Activated CD4-positive, CD25-positive, alpha-beta regulatory T cell treated with anti-CD3 and anti-CD28 coated beads, Interleukin-2, amount 50 U/mL, for 24 hours (primary cell): ENCODE data around the gene OSBPL8.
A peak's percentile ranks its signal among the peaks of the same experiment; 100 is the strongest.

Experiments used
- ATAC-seq, 2 donors: fragments of 150-1000 bp; cut with Tn5 transposase; one replicate each; pipeline ENCODE4 v1.10.0; 2021; ENCODE audit warnings: mild to moderate bottlenecking in 1 of 2, moderate library complexity in 1 of 2

The OSBPL8 gene, protein sequence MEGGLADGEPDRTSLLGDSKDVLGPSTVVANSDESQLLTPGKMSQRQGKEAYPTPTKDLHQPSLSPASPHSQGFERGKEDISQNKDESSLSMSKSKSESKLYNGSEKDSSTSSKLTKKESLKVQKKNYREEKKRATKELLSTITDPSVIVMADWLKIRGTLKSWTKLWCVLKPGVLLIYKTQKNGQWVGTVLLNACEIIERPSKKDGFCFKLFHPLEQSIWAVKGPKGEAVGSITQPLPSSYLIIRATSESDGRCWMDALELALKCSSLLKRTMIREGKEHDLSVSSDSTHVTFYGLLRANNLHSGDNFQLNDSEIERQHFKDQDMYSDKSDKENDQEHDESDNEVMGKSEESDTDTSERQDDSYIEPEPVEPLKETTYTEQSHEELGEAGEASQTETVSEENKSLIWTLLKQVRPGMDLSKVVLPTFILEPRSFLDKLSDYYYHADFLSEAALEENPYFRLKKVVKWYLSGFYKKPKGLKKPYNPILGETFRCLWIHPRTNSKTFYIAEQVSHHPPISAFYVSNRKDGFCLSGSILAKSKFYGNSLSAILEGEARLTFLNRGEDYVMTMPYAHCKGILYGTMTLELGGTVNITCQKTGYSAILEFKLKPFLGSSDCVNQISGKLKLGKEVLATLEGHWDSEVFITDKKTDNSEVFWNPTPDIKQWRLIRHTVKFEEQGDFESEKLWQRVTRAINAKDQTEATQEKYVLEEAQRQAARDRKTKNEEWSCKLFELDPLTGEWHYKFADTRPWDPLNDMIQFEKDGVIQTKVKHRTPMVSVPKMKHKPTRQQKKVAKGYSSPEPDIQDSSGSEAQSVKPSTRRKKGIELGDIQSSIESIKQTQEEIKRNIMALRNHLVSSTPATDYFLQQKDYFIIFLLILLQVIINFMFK

DNA sequence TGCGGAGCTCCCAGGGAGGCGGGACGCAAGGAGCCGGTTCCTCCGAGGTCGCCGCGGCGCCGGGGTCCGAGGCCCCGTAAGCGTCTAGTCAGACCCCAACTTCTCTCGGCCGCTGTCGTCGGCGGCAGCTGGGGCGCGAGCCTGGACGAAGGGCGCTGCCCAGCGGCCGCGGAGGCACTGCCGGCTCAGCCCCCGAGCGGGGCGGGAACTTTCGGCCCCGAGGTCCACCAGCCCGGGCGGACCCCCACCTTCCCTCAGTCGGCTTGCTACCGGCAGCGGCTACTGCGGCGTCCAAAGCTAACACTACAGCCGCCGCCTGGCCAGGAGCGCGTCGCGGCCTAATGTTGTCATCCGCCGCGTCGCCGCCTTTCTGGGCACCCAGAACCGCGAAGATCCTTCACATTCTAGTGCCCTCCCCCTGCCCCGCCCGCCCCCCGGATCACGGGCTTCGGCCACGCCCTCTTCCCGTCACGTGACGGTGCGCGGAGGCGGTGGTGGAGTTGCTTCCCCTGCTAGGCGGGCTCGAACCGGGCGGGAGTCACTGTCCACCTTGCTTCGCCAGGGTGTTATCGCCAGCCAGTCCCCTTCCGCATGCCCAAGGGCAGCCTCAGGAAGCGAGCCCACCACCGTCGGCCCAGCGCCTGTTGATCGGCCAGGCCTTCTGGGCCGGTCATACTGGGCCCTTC is at the start of gene OSBPL8:
Gene OSBPL8 (minus strand): TSS at position 372 of the 686 bp plus-strand sequence. CDS start 72,220 bp downstream, outside the sequence.
- peak; percentile 70 to 76 for ATAC-seq

DNA sequence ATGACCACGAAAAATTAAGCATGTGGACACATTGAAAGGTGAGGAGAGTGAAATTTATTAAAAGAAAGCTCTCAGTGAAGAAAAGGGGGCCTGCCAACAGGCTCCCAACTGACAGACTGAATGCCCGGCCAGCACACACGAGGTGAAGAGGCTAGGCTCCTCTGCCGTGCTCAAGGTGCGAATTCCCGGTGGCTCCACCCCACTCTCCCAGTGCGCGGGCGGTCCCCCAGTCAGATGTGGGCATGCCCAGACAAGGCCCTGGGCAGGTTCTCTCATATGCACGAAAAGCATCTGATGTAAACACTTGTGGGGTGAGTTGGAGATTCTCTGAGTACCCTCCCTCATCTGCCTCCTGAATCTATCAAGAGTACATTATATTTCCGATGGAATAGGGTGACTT is 48.5 kb upstream of the OSBPL8 start:
- no peak for ATAC-seq

DNA sequence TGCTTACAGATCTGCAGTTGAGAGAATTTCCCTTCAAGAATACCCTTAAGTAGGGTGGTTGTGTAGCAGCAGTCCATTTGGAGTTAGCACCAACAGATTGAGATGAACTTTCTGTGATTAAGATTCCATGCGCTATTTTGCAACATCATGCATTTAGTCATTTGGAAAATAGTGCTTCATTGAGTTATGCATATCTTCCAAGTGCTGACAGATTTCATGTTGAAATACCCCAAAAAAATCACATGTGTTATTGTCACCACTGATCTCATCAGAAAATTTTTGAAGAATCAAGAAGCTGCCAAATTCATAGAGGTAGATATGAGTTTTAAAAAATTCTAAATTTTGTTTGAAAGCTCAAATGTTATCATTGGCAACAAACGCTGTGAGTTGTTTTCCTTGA is 35.5 kb upstream of the OSBPL8 start:
- no peak for ATAC-seq

DNA sequence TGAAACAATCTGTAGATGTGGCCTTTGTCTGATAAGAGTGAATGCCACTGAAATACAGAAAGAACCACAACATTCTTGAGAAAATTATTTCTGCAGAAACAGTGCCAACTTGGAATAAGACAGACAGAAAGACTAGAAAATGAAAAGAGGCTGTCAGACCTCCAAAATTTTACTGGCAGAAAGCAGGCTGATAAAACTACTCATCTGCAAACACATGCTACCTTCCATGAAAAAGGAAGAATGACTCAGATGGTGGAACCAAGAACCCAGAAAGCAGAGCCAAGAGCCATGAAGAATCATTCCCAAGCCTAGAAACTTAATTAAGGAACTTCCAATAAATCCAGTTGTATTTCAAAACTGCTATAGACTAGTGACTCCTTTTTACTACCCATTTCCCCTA is 31.9 kb upstream of the OSBPL8 start:
- no peak for ATAC-seq

DNA sequence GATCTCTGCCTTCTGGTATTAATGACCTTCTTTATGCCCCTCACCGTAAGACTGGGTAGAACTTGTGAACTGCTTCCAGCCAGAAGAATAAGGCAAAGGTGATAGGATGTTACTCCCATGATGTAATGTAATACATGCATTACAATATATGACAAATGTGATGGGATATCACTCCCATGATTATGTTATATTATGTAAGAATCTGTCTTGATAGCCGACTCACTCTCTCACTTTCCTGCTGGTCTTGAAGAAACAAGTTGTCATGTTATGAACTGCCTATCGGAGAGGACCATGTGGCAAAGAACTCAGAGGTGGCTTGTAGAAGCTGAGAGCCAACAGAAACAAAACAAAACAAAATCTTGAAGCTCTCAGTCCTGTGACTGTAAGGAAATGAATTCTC is 30.6 kb upstream of the OSBPL8 start:
- ATAC-seq, result no peak

DNA sequence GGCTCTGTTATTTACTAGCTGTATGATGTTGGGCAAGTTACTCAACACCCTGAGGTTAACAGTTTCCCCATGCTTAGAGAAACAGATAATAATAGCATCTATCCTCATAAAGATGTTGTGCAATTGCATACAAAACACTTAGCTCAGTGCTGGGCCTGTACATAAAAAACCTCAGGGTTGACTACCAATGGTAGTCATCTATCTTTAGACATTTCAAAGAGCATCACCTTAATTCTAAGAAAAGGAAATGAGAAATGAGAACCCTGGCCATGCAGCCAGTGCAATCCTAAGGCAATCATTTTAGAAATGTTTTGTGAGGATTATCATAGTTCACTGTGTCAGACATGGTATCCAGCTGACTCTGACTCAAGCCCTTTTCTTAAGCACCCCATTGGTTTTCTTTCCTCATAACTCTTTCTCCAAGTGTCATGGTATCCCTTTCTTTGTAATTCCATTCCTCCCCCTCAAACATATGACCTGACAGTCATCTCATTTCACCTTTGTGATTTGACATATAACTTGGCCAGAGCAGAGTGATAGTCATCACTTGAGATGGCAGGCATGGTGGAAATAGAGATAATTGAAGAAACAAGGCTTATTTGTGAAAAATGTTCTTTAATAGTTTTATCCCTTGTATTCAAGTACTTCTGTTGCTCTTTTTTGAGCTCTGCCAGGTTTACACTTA is 29.5 kb upstream of the OSBPL8 start:
- peak; percentile 44 to 45 for ATAC-seq

DNA sequence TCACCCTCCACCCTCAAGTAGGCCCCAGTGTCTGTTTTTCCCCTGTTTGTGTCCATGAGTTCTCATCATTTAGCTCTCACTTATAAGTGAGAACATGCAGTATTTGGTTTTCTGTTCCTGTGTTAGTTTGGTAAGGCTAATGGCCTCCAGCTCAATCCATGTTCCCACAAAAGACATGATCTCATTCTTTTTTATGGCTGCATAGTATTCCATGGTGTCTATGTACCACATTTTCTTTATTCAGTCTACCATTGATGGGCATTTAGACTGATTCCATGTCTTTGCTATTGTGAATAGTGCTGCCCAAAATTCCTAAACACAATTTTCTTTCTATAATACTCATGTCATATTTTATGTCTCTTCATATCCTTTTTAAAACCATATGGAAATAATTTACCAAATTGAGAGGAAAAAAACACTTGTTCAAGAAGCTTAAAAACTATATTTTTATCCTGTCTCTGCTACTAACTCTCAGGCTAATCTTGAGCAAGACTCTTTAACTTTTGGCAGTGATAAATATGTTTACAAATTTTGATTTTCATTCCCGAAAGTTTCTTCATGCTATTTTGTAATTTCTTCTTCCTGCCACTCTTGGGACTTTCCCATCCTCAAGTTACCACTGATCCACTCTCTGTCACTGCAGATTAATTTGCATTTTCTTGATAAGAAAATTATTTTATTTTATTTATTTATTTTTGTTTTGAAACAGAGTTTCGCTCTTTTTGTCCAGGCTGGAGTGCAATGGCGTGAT is 28.0 kb upstream of the OSBPL8 start:
- no peak for ATAC-seq

DNA sequence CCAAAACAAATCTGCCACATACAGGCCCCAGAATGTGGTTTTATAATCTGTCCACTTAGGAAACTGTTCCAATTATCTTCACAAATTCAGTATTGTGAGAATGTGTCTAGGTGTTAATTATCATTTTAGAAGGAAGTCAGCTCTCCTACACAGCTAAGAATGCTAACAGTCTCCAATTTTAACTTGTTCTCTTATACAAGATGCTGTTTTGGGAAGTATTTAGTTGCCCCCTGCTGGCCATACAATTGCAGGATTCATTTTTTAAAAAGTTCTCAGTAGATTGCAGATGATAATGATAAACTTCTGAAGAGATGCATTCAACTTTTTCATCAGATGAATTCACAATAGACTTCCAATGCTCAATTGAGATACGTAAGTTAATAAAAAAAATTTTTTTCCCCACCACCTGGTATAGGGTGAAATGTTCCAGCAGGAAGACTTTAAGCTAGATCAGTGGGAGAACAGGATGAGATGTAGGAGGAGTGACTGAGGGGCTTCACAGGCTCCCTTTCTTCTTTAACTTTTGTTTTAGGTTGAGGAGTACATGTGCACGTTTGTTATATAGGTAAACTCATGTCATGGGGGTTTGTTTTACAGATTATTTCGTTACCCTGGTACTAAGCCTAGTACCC is 27.3 kb upstream of the OSBPL8 start:
- ATAC-seq, result no peak

DNA sequence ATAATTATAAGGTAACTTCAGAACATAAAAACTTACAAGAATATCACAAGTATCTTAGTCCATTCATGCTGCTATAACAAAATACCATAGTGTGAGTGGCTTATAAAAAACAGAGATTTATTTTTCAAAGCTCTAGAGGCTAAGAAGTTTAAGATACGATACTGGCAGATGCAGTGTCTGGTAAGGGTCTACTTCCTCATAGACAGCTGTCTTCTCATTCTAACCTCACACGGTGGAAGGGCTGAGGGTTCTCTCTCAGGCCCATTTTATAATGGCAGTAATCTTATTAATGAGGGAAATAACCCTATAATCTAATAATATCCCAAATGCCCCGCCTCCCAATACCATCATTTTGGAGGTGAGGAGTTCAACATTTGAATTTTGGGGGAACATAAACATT is 23.7 kb upstream of the OSBPL8 start:
- no peak for ATAC-seq

DNA sequence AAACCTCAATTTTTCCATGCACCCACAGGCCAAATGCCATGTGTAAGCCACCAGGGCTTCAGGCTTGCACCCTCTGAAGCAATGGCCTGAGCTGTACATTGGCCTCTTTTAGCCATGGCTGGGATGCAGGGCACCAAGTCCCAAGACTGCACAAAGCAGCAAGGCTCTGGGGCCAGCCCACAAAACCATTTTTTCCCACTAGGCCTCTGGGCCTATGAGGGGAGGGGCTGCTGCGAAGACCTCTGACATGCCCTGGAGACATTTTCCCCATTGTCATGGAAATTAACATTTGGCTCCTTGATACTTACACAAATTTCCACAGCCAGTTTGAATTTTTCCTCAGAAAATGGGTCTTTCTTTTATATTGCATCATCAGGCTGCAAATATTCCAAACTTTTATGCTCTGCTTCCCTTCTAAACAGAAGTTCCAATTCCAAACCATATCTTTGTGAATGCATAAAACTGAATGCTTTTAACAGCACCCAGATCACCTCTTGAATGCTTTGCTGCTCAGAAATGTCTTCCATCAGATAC is 14.3 kb upstream of the OSBPL8 start:
- ATAC-seq, result no peak

DNA sequence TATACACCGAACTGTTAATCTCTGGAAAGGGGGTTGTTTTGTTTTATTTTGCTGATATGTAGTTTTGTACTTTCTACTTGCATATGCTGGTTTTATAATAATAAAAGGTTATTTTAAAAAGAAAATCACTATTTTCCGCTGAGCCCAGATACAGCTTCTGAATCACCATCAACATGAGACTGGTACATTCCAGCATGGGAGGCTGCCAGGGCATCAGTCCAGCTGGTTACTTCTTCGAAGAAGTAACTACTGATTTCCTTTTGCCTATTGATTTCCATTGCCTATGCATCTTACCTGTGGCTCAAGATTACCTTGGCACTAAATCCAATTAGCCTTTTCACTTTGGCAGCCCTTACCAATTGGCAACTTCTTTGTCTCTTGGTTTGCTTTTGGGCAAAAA is 11.7 kb upstream of the OSBPL8 start:
- ATAC-seq, result no peak

DNA sequence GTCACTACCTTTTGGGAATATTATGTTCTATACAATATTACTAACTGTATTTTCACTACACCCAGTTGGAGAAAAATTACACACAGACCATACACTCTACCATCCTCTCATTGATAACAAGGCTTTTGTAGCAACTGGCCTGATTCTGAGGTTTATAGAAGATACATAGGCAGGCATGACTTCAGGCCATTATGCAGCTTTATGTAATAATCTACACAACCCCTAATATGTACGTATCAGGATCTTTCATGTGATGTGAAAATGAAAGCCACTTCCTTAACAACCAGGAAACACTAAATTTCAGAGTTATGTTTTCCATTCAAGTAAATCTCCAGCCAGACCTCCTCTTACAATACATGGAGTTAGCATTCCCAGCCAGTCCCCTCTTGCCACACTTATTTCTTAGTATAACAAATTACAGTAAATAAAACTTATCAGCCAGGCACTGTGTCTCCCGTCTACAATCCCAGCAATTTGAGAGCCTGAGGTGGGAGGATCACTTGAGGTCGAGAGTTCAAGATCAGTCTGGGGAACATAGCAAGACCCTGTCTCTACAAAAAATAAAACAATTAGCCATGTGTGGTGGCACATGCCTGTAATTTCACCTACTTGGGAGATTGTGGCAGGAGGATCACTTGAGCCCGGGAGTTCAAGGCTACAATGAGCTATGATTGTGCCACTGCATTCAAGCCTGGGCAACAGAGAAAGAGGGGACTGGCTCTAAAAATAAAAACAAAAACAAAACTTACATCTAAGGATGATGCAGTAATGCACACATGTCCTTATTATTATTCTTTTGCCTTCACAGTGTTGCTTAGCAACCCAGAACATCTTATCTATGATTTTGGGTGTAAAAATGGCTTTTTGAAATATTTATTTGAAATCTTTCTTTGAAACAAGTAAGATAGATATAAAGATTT is 10.4 kb upstream of the OSBPL8 start:
- ATAC-seq, result peak in 1 of 2 donors; percentile 24

DNA sequence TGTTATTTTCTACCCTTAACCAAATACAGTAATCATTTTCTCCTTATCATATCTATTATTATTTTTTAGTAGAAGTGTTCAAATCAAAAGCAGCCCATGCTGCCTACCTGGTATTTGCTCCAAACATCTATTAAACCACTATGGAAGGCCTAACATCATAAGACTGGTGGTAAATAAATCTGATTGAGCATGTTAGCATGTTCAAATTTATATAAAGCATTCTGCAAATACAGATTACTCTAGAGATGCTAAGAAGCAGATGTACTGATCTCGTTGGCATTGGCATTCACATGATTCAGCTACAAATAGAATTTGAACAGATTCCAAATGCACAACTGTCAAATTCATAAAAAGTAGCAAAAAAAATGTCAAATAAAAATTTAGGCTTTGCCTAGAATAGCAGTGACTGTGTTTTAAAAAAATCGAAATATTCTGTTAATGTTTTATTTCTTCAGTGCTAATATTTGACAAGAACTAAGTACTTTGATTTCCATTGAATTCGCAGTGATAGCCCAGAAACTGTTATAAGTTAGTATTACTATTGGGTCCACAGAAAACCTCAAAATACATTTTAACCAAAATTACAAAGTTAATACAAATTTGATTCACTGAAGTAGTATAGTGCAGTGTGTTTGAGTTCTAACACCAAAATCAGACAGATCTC is 9.4 kb upstream of the OSBPL8 start:
- no peak for ATAC-seq

DNA sequence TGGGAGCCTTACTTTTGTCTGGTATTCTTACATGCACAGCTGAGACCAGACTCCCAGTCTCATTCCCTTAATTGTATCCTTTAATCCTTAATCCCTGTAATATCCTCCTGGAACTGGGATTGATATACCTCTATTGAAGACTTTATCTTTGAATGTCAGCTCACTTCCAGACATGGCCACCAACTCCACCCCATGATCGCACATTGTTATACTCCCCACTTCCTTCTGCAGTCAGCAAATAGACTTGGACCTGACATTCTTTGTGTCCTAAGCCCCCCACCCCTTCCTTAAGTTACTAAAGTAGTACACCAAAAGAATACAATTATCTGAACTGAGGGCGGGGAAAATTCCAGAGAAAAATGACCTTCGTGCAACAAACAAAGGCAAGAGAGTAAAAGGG is 8.6 kb upstream of the OSBPL8 start:
- ATAC-seq, result no peak

DNA sequence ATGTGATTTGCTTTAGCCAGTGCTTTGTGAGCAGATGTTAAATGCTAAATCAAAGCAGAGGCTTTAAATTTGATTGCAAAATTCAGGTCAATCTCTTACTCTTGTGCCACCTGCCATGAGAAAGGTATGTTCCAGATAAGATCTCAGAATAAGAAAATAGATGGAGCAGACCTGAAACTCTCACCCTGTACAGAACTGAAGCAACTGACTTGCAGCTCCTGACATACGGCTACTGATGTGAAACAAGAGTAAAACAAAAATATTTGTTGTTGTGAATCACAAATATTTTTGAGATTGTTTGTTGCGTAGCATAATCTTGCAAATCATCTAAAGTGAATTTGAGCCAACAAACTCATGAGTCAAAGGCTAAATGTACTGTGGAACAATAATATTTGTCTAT is 3.5 kb upstream of the OSBPL8 start:
- no peak for ATAC-seq

DNA sequence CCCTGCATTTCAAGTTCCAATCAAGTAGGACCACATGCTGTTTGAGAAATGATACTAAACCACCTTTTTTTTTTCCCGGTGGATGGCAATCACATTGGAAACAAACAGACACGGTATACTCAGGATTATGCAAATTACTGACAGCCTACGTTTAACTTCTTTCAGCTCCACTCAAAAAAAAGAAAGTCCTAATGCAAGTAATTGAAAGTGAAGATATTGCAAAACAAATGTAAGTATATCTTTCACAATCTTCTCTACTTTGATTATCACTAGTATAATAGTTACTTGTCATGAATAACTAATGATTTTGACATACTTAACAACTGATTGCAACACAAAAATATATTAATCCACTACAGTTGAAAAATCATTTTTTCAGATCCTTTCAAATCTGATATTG is 2.6 kb upstream of the OSBPL8 start:
- no peak for ATAC-seq

DNA sequence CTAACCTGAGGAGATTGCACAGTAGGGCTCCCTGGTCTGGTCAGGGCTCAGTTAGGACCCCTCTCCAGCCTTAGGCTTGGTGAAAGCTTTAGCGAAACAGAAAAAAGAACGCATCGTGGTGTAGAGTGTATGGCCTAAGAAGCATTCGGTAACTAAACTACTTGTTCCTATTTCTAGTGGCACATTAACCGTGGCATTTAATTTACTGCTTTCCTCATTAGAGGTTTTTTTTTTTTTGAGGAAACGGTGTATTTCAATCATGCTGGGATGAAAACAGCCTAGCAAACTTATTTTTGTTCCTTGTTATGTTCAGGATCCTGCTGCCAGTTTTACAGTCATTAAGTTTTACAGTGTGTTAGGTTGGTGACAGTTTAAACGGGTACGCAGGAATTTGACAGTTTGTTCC is 518 bp upstream of the OSBPL8 start:
- no peak for ATAC-seq

DNA sequence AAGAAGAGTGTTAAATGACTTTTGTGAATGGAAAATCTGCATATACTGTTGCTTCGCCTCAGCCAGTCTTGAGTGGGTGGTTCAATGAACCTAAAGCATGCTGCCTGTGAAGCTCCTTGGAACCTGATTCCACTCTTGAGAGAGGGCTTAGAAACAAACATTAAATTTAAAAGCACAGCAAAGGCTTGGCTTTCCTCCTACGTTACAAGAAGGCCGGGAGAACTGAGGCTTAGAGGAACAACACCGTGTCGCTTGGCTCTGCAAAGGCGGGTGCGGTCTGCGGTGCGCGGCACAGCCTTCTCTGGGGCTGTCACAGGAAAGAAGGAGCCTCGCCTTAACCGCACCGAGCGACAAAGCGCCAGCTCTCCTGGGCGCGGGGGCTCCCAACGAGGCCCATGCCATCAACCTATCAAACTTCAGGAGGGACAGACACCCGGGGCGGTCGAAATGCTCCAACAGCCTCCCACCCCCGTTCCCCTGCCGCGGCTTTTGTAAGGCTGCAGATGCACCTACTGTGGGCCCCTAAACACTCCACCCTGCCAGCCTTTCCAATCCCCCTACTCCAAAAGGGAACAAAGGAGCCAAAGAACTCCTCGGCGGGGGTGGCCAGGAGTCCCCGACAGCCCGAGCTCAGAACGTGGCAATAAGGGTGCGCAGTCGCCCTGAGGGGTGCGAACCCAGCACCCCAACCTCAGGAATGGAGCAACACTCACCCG is 729 bp downstream of the OSBPL8 start:
- peak; percentile 74 for ATAC-seq

DNA sequence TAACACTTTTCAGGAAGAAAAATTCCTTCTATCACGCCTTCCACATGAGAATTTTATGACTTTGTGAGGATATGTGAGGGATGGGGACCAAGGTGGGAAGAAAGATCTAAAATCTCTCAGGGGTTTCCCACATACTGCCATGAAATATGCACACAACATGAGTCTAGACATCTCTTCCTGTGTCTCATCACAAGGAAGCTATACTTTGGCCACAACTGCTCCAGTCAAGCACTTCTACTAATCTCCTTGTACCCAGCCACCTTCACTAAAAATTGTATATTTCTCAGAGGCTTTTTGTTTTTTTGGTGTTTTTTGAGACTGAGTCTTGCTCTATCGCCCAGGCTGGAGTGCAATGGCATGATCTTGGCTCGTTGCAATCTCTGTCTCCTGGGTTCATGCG is 3.2 kb downstream of the OSBPL8 start:
- ATAC-seq, result no peak
